ENCODE measurements around the gene CYP1A1.

The CYP1A1 gene

DNA sequence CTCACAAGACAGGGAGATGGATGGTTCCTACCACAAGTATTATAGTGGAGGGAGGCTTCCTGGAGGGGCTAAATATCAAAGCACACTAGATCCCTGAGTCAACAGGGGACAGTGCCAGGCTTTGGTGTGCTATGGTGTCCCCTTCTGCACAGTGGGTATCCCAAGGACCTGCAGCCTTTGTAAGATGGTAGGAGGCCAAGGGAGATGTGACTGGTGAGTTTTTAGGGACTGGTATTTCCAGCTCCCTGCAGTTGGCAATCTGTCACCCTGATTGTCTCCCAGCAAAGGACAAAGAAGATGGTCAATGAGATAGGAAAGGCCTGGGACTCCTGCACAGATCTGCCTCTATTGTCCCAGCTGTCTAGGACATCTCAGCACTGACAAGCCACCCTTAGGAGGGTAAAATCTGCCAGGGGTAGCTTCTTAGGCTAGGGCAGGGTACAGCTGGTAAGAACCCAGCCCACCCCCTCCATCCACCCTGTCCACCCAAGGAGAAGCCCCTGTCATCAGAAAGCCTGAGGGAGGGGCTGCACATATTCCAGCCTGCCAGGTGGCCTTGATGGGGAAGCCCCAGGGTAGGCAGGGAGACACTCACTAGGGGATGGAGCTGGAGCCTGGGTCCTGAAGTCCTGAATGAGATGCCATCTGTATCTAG, 631 bp downstream of the CYP1A1 start:
- Histone ChIP-seq H3K27ac (ENCODE audit: low read depth, low read length, poor library complexity, severe bottlenecking) (no peak overlapping the region), H3K4me2 (ENCODE audit: low read length) (no peak overlapping the region)
- TF ChIP-seq, protein P1, sequence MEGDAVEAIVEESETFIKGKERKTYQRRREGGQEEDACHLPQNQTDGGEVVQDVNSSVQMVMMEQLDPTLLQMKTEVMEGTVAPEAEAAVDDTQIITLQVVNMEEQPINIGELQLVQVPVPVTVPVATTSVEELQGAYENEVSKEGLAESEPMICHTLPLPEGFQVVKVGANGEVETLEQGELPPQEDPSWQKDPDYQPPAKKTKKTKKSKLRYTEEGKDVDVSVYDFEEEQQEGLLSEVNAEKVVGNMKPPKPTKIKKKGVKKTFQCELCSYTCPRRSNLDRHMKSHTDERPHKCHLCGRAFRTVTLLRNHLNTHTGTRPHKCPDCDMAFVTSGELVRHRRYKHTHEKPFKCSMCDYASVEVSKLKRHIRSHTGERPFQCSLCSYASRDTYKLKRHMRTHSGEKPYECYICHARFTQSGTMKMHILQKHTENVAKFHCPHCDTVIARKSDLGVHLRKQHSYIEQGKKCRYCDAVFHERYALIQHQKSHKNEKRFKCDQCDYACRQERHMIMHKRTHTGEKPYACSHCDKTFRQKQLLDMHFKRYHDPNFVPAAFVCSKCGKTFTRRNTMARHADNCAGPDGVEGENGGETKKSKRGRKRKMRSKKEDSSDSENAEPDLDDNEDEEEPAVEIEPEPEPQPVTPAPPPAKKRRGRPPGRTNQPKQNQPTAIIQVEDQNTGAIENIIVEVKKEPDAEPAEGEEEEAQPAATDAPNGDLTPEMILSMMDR (IDR thresholded peaks at IDR 0.05; ENCODE audit: low read length), result no peak
- TF ChIP-seq EZH2 (IDR thresholded peaks at IDR 0.05; ENCODE audit: borderline replicate concordance, low read length), result no peak

DNA sequence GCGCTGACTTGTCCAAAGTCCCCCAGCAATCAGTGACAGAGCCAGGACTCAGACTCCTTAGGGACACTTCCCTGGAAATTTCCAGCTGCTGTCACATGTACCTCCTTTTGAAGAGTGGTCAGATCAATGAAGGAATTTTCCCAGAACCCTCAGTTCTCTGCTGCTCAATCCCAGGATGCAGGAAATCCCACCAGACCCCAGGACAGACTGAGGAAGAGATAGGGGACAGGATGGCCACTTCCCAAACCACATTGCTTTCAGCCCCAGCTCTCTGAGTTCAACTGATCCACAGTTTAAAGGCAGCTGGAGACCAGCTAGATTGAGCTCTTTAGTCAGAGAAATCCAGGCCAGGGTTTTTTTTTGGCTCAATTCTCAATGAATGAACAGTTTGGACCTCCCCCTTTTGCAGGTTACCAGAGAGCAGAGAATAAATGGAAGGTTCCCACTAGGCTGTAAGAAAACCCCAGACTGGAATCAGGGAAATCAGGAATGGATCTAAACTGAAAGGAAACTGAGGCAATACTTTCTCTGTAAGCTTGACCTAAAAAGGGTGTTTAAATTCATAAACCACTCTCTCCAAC, 1.5 kb downstream of the CYP1A1 start:
- H3K27ac ChIP-seq (ENCODE audit: low read depth, low read length, poor library complexity, severe bottlenecking), result no peak overlapping the region
- no peaks in the 10 kb centered on the region; the same call in 1 of the 2 replicates for H3K27me3 ChIP-seq (ENCODE audit: insufficient read depth, low read length)
- no peaks in the 10 kb centered on the region for H3K9me2 ChIP-seq (ENCODE audit: low read depth, low read length)
- TF ChIP-seq EZH2 (IDR thresholded peaks at IDR 0.05; ENCODE audit: borderline replicate concordance, low read length), result no peak
- TF ChIP-seq, protein P1 (IDR thresholded peaks at IDR 0.05; ENCODE audit: low read length), result no peak
- H2AFZ ChIP-seq (ENCODE audit: low read length), result no peak overlapping the region
- no peak overlapping the region for H3K4me2 ChIP-seq (ENCODE audit: low read length)
- no peak overlapping the region for H3K9ac ChIP-seq (ENCODE audit: low read length)
- no peaks in the 10 kb centered on the region for H3K9me3 ChIP-seq (ENCODE audit: low read length)
- no peaks in the 10 kb centered on the region for H3F3A ChIP-seq (ENCODE audit: insufficient read depth, low read length)
- H3K4me3 ChIP-seq (ENCODE audit: low read depth, low read length, poor library complexity, severe bottlenecking), result no peak overlapping the region
- no peaks in the 10 kb centered on the region for H3K36me3 ChIP-seq (ENCODE audit: insufficient read depth, low read length)
- H4K20me1 ChIP-seq (ENCODE audit: insufficient read depth, low read length), result no peaks in the 10 kb centered on the region
- no peaks in the 10 kb centered on the region for H3K79me2 ChIP-seq (ENCODE audit: insufficient read depth, low read length)
- peaks cover 13% of the 10 kb centered on the region for H3K4me1 ChIP-seq (ENCODE audit: insufficient read depth, low read length, severe bottlenecking)

More for the DNA sequence above, 631 bp downstream of the CYP1A1 start:
- H3F3A ChIP-seq (ENCODE audit: insufficient read depth, low read length), result no peaks in the 10 kb centered on the region
- peaks cover 13% of the 10 kb centered on the region for H3K4me1 ChIP-seq (ENCODE audit: insufficient read depth, low read length, severe bottlenecking)
- H3K9ac ChIP-seq (ENCODE audit: low read length), result no peak overlapping the region
- no peaks in the 10 kb centered on the region for H3K9me2 ChIP-seq (ENCODE audit: low read depth, low read length)
- H3K9me3 ChIP-seq (ENCODE audit: low read length), result no peaks in the 10 kb centered on the region
- no peak overlapping the region for H3K4me3 ChIP-seq (ENCODE audit: low read depth, low read length, poor library complexity, severe bottlenecking)
- H4K20me1 ChIP-seq (ENCODE audit: insufficient read depth, low read length), result no peaks in the 10 kb centered on the region
- H3K79me2 ChIP-seq (ENCODE audit: insufficient read depth, low read length), result no peaks in the 10 kb centered on the region
- no peaks in the 10 kb centered on the region for H3K36me3 ChIP-seq (ENCODE audit: insufficient read depth, low read length)
- no peak overlapping the region for H2AFZ ChIP-seq (ENCODE audit: low read length)
- no peaks in the 10 kb centered on the region; the same call in 1 of the 2 replicates for H3K27me3 ChIP-seq (ENCODE audit: insufficient read depth, low read length)

DNA sequence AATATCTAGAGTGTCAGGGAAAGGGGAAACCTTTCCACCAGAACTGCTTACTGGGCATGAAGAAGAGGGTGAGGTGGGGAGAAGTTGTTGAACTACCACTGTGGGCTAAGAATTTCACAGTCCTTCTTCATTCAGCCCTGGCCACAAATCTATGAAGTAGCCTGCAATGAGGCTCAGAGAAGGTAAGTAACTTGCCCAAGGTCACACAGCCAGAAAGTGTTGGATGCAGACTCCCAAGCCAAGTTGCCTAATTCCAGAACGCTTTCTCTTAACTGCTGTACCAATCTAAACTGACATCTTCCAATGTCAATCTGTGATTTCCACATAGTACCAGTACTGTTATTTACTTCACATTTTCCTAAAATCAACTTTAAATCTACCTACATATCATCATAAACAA, 2.1 kb downstream of the CYP1A1 start:
- Histone ChIP-seq H3K9ac (ENCODE audit: low read length) (no peak overlapping the region), H3K4me1 (ENCODE audit: insufficient read depth, low read length, severe bottlenecking) (peaks cover 13% of the 10 kb centered on the region), H3K9me2 (ENCODE audit: low read depth, low read length) (no peaks in the 10 kb centered on the region), H4K20me1 (ENCODE audit: insufficient read depth, low read length) (no peaks in the 10 kb centered on the region), H3K9me3 (ENCODE audit: low read length) (no peaks in the 10 kb centered on the region), H3K27ac (ENCODE audit: low read depth, low read length, poor library complexity, severe bottlenecking) (no peak overlapping the region), H3K27me3 (ENCODE audit: insufficient read depth, low read length) (no peaks in the 10 kb centered on the region; the same call in 1 of the 2 replicates), H3K79me2 (ENCODE audit: insufficient read depth, low read length) (no peaks in the 10 kb centered on the region), H3K4me3 (ENCODE audit: low read depth, low read length, poor library complexity, severe bottlenecking) (no peak overlapping the region), H2AFZ (ENCODE audit: low read length) (no peak overlapping the region), H3K36me3 (ENCODE audit: insufficient read depth, low read length) (no peaks in the 10 kb centered on the region), H3F3A (ENCODE audit: insufficient read depth, low read length) (no peaks in the 10 kb centered on the region), H3K4me2 (ENCODE audit: low read length) (no peak overlapping the region)
- TF ChIP-seq, protein P1 (IDR thresholded peaks at IDR 0.05; ENCODE audit: low read length), result no peak
- TF ChIP-seq EZH2 (IDR thresholded peaks at IDR 0.05; ENCODE audit: borderline replicate concordance, low read length), result no peak

All from OCI-LY1 (cell line).